ENCODE measurements around the gene TFDP1. TPM values are rescaled to one million over a fixed set of nuclear protein-coding genes. Genes with fewer than 3 reads are reported as not detected.

TFDP1 gene, protein sequence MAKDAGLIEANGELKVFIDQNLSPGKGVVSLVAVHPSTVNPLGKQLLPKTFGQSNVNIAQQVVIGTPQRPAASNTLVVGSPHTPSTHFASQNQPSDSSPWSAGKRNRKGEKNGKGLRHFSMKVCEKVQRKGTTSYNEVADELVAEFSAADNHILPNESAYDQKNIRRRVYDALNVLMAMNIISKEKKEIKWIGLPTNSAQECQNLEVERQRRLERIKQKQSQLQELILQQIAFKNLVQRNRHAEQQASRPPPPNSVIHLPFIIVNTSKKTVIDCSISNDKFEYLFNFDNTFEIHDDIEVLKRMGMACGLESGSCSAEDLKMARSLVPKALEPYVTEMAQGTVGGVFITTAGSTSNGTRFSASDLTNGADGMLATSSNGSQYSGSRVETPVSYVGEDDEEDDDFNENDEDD
- 46.3 and 54.2 TPM in 2 replicates for total RNA-seq

DNA sequence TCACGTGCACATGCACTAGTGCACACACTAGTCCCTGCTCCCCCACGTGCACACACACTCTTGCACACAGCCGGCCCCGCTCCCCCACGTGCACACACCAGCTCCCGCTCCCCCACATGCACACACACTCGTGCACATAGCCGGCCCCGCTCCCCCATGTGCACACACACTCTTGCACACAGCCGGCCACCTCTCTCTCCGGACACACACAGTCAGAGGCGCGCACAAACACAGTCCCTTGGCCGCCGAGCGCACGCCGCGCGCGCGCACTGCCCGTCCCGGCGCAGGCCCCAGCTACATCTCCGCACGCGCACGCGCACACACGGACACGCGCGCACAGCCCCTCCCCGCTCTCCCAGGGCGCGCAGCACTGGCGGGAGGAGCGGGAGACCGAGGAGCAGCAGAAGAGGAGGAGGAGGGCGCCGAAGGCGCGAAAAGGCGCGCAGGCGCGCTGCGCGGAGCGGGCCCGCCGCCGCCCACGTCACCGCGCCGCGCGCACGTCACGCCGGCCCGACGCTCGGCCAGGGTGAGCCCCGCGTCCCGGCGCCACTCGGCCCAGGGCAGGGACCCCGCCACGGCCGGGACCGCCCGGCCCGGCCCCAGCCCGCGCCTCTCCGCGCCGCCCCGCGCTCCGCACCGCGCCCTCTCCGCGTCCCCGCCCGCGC lies at the start of gene TFDP1:
Gene TFDP1, plus strand, starts transcription at position 549 of the 665 bp plus-strand sequence. CDS start 1,085 bp downstream, outside the sequence.

DNA sequence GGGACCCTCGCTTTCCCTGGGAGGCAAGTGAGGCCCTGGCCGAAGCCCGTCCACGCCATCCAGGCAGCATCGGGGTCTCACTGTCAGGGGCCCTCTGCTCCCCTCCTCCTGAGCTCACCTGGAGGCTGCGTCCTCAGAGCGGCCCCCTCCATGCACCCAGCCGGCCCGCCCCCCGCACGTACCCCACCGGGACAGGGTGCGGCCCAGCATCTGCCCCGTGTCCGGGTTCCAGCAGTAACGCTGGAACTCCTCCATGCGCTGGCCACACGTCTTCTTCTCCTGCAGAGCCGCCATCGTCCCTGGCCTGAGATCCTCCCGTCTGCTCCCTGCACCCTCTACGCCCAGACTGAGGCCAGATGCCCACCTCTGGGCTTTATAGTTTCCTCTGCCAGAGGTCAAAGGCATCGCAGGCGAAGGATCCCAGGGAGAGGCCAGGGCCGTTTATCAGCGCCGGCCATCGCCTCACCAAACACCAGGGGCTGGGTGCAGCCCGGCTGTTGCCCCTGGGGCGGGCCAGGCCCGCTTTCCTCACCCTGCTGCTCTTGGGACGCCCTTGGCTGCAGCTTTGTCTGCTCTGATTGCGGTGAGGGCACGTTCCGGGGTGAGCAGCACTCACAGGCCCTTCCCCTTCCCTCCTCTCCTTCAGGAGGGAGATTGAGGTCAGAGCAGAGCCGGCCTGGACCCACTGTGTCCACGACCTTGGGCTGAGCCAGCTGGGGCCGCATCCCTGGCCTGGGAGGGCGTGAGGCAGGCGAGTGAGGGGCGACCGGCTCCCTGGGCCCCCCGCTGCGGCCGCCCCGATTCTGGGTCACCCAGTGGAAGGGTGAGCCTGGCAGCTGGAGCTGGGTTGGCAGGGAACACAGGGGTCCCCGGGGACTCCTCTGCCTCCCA lies 73.5 kb downstream of the TFDP1 start, which contains the start of gene ATP4B:
Gene ATP4B, minus strand, starts transcription at position 348 of the 891 bp plus-strand sequence. Its CDS starts 54 bp downstream, at position 294.

DNA sequence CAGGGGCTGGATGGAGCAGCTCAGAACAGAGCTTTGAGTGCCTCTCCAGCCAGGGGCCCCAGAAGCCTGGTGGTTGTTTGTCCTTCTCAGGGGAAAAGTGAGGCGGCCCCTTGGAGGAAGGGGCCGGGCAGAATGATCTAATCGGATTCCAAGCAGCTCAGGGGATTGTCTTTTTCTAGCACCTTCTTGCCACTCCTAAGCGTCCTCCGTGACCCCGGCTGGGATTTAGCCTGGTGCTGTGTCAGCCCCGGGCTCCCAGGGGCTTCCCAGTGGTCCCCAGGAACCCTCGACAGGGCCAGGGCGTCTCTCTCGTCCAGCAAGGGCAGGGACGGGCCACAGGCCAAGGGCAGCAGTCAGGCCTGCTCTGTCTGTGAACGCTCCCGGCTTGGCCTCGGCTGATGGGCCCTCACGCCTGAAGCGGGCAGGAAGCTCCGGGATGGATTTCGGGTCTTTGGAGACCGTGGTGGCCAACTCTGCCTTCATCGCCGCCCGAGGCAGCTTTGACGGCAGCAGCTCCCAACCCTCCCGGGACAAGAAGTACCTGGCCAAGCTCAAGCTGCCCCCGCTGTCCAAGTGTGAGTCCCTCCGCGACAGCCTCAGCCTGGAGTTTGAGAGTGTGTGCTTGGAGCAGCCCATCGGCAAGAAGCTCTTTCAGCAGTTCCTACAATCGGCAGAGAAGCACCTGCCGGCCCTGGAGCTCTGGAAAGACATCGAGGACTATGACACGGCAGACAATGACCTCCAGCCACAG lies 82.6 kb downstream of the TFDP1 start, which contains the start of gene GRK1:
Gene GRK1, plus strand, starts transcription at position 269 of the 751 bp plus-strand sequence. Its CDS starts 168 bp downstream, at position 437.

Other genes with a start within 250 kb of the TFDP1 start
- 0.19 TPM in 1 of 2 replicates, not detected in the other for gene GRTP1, start 220.6 kb upstream of the TFDP1 start, total RNA-seq
- 0.36 and 1.3 TPM in 2 replicates for gene ADPRHL1, start 131.3 kb upstream of the TFDP1 start, total RNA-seq
- gene DCUN1D2, start 94.0 kb upstream of the TFDP1 start, total RNA-seq: 5.6 and 11.0 TPM in 2 replicates
- gene ATP4B, start 73.4 kb downstream of the TFDP1 start, total RNA-seq: not detected in 2 replicates
- not detected in 2 replicates for gene GRK1, start 82.5 kb downstream of the TFDP1 start, total RNA-seq
- 23.0 and 26.9 TPM in 2 replicates for gene TMEM255B, start 174.5 kb downstream of the TFDP1 start, total RNA-seq

Data from endothelial cell of coronary artery (primary cell).